Nephron progenitor cell (in vitro differentiated cells): ENCODE results near the gene GLTPD2.

Experiments used
- DNase-seq: peaks from one replicate; pipeline ENCODE4 v3.0.0; 2021
- H3K27ac Mint-ChIP-seq: 2 replicates; pipeline ENCODE4 v1.8.0; 2021; ENCODE audit warnings: mild to moderate bottlenecking, moderate library complexity, mixed read lengths
- H3K27me3 Mint-ChIP-seq: 2 replicates; pipeline ENCODE4 v1.8.0; 2021; ENCODE audit warnings: mild to moderate bottlenecking, low read depth, mixed read lengths; ENCODE audit not compliant: poor library complexity
- H3K36me3 Mint-ChIP-seq: 2 replicates; pipeline ENCODE4 v1.8.0; 2021; ENCODE audit warnings: low read depth, mixed read lengths
- H3K4me1 Mint-ChIP-seq: 2 replicates; pipeline ENCODE4 v1.8.0; 2021; ENCODE audit warnings: mixed read lengths
- H3K4me3 Mint-ChIP-seq: 2 replicates; pipeline ENCODE4 v1.8.0; 2021; ENCODE audit warnings: mild to moderate bottlenecking, moderate library complexity, mixed read lengths
- H3K9me3 Mint-ChIP-seq: 2 replicates; pipeline ENCODE4 v1.8.0; 2021; ENCODE audit warnings: mild to moderate bottlenecking, moderate library complexity, mixed read lengths
- CTCF ChIP-seq: fragments of 200-600 bp; sonication (generic); IDR thresholded peaks from 2 replicates; pipeline ENCODE4 v1.5.0; 2021; ENCODE audit warnings: antibody characterized with exemption

GLTPD2 gene

DNA sequence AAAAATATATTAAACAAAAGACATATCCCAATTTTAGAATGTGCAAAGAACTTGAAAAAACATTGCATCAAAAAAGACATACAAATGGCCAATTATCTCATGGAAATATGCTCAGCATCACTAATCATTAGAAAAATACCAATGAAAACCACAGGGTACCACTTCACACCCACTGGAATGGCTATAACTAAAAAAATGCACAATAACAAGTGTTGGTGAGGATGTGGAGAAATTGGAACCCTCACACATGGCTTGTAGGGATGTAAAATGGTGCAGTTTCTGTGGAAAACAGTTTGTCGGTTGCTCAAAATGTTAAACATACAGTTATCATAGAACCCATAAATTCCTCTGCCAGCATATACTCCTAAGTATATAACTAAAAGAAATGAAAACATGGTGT is 6.4 kb downstream of the GLTPD2 start:
- Mint-ChIP-seq H3K27ac (no peak overlapping the region), H3K4me1 (peaks cover 20% of the 10 kb centered on the region), H3K27me3 (peaks cover 33% of the 10 kb centered on the region), H3K4me3 (no peak overlapping the region), H3K36me3 (peaks cover 21% of the 10 kb centered on the region), H3K9me3 (peaks cover 19% of the 10 kb centered on the region)
- TF ChIP-seq CTCF, result no peak
- no peak for DNase-seq

DNA sequence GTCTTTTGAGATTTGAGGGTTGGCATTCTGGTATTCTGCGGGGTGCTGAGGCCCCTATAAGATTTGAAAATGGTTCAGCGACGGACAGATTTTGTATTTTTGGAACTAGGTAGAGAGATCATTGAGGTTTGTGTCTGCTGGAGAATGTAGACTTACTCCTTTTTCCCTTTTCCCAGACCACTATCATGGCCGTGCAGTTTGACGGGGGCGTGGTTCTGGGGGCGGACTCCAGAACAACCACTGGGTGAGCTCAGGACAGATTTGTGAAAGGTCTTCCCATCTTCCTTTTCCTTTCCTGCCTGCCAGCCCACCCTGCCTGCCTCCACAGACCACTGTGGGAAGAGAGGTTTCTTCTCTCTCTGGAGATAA is 7.8 kb downstream of the GLTPD2 start:
- peaks cover 26% of the 10 kb centered on the region for H3K36me3 Mint-ChIP-seq
- H3K4me1 Mint-ChIP-seq, result peaks cover 26% of the 10 kb centered on the region
- peaks cover 25% of the 10 kb centered on the region for H3K27me3 Mint-ChIP-seq
- peaks cover 19% of the 10 kb centered on the region for H3K9me3 Mint-ChIP-seq
- peak; percentile 57 for DNase-seq
- H3K4me3 Mint-ChIP-seq, result peak overlapping the region; percentile 100
- TF ChIP-seq CTCF, result no peak
- peak overlapping the region; percentile 99 for H3K27ac Mint-ChIP-seq

DNA sequence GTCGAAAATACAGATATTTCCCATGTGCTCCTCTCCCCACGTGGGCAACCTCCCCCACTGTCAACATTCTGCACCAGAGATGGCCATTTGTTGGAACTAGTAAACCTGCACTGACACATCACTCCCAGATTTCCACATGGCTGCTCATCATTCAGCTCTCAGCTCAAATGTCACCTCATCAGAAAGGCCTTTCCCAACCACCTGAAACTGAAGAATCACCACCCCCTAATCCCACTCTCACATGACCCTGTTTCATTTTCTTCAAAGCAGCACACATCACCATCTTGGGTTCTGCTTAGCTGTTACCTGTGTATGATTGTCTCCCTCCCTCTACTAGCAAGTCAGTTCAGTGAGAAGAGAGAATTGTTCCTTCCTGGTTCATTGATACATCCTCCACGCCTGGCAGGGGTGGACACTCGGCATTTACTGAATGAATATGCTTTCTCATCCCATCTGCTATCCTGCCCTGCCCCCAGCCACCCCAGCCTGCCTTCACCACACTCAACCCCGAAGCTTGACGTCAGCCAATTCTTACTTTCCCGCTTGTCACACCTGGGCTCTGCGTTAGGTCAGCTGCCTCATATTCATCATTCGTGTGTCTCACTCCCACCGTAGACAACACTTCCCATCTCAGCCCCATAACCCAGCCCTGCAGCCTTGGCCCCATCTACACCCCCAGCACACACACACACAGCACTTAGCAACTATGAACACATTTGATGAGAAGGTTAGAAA is 11.9 kb downstream of the GLTPD2 start:
- H3K27me3 Mint-ChIP-seq, result no peaks in the 10 kb centered on the region
- peaks cover 4% of the 10 kb centered on the region for H3K9me3 Mint-ChIP-seq
- H3K4me3 Mint-ChIP-seq, result peak overlapping the region; percentile 56
- no peak for TF ChIP-seq CTCF
- H3K27ac Mint-ChIP-seq, result peak overlapping the region; percentile 86
- no peak for DNase-seq
- H3K36me3 Mint-ChIP-seq, result peaks cover 29% of the 10 kb centered on the region
- H3K4me1 Mint-ChIP-seq, result peaks cover 31% of the 10 kb centered on the region

GRCh38 chr17:4802228-4802627 is 13.5 kb downstream of the GLTPD2 start, which contains the start of gene C17orf114:
TSS of gene C17orf114 (minus strand) at chr17:4802328.
- Mint-ChIP-seq H3K4me3 (no peak within 1 kb of the TSS), H3K36me3 (peaks cover 23% of the 10 kb centered on the region), H3K27me3 (no peaks in the 10 kb centered on the region), H3K4me1 (peaks cover 24% of the 10 kb centered on the region), H3K9me3 (no peaks in the 10 kb centered on the region), H3K27ac (peak within 1 kb of the TSS; percentile 53)
- DNase-seq, result no peak
- no peak for TF ChIP-seq CTCF

DNA sequence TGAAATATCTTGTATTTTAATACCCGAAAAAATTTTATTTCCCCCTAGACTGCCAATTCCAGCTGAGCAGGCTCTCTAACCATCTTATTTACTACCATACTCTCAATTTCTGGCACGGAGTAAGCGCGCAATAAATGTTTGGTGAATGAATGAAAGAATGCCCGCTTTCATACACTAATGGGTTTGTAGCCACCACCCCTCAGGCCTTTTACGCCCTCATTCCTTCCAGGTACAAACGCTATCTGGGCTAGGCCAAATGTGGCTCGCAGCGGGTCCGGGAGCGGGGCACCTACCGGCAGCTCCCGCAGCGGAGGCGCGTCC is 17.7 kb downstream of the GLTPD2 start:
- no peaks in the 10 kb centered on the region for H3K9me3 Mint-ChIP-seq
- H3K27me3 Mint-ChIP-seq, result no peaks in the 10 kb centered on the region
- H3K4me3 Mint-ChIP-seq, result peak overlapping the region; percentile 81
- no peak for DNase-seq
- peaks cover 27% of the 10 kb centered on the region for H3K36me3 Mint-ChIP-seq
- H3K27ac Mint-ChIP-seq, result no peak overlapping the region
- TF ChIP-seq CTCF, result no peak
- peaks cover 36% of the 10 kb centered on the region for H3K4me1 Mint-ChIP-seq
